ENCODE data around the gene CEP131. TPM values are rescaled to one million over a fixed set of nuclear protein-coding genes. Genes with fewer than 3 reads are reported as not detected.

Gene CEP131
- total RNA-seq, 2 donors from 2014 or later: 9.9 to 22.7 TPM

- 88% methylated on average over 8 to 22 of the region's 34 CpGs for WGBS, 2 donors
- TF ChIP-seq POLR2A (IDR thresholded peaks at IDR 0.05) (no peak), CTCF (IDR thresholded peaks at IDR 0.05) (no peak)
- Histone ChIP-seq H3K27ac (no peak overlapping the region), H3K9me3 (no peaks in the 10 kb centered on the region), H3K4me3 (no peak overlapping the region), H3K27me3 (no peaks in the 10 kb centered on the region), H3K36me3 (replicated peaks in 1 of 2; ENCODE audit: insufficient read depth in 1 of 2, low read depth in 2 of 2) (no peaks in the 10 kb centered on the region), H3K4me1 (no peaks in the 10 kb centered on the region)
- no peak for DNase-seq
- ATAC-seq: no peak
- intact Hi-C loops (cut with DNase I): no loop called here
These were observed 30.2 kb downstream of the CEP131 start for GRCh38 chr17:81192386-81193050.

DNA sequence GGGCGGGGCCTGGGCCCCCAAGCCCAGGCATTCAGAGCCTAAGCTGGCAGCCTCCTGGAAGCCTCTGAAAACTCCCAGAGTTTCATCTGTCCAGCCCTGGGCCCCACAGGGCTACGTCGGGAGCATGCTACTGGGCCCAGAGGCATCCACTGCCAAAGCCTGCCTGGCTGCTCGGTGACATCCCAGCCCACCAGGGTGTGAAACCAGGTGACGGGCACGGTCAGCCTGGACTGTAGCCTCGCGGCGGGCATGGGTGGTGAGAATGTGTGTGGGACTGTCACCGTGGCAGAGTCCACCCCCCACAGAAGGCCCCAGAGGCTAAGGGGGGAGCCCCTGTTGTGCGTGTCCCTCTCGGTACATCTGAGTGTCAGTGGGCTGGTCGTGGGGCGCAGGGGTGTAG, 31.1 kb downstream of the CEP131 start:
- Histone ChIP-seq H3K36me3 (replicated peaks in 1 of 2; ENCODE audit: insufficient read depth in 1 of 2, low read depth in 2 of 2) (no peaks in the 10 kb centered on the region), H3K27me3 (no peaks in the 10 kb centered on the region), H3K27ac (no peak overlapping the region), H3K4me1 (no peaks in the 10 kb centered on the region), H3K9me3 (no peaks in the 10 kb centered on the region), H3K4me3 (no peak overlapping the region)
- DNase-seq (no peak), ATAC-seq (no peak)
- no peak for TF ChIP-seq CTCF (IDR thresholded peaks at IDR 0.05)
- no peak for TF ChIP-seq POLR2A (IDR thresholded peaks at IDR 0.05)
- intact Hi-C loops (cut with DNase I): no loop called here
- WGBS, 2 donors: 94% methylated on average over 14 of the region's 14 CpGs; no CpG with 5 or more reads in 1 of the 2 donors

DNA sequence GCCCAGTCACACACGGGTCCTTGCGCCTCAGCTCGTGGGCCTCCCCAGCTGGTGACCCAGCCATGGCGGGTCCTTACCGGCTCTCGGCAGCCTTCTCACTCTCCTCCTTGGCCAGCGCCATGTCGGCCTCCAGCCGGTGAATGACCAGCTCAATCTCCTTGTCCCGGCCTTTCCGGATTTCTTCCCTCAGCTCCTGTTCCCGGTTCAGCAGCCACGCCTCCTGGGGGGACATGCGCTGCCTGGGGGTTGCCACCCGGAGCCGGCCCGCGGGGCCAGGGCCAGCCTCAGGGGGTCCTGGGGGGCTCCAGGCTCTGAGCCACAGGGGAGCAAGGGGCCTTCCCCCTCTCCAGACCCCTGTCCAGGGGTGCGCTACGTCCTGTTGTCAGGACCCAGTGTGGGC, 31.6 kb downstream of the CEP131 start:
- no peak for TF ChIP-seq POLR2A (IDR thresholded peaks at IDR 0.05)
- TF ChIP-seq CTCF (IDR thresholded peaks at IDR 0.05): no peak
- ATAC-seq: no peak
- intact Hi-C loops (cut with DNase I): no loop called here
- DNase-seq: no peak
- Histone ChIP-seq H3K27ac (no peak overlapping the region), H3K9me3 (no peaks in the 10 kb centered on the region), H3K27me3 (no peaks in the 10 kb centered on the region), H3K4me3 (no peak overlapping the region), H3K4me1 (no peaks in the 10 kb centered on the region), H3K36me3 (replicated peaks in 1 of 2; ENCODE audit: insufficient read depth in 1 of 2, low read depth in 2 of 2) (no peaks in the 10 kb centered on the region)
- 93 to 95% methylated on average over 12 to 13 of the region's 20 CpGs for WGBS, 2 donors

GRCh38 chr17:81190591-81190990, 32.2 kb downstream of the CEP131 start:
- Histone ChIP-seq H3K9me3 (no peaks in the 10 kb centered on the region), H3K4me3 (no peak overlapping the region), H3K27ac (no peak overlapping the region), H3K36me3 (replicated peaks in 1 of 2; ENCODE audit: insufficient read depth in 1 of 2, low read depth in 2 of 2) (no peaks in the 10 kb centered on the region), H3K27me3 (no peaks in the 10 kb centered on the region), H3K4me1 (no peaks in the 10 kb centered on the region)
- intact Hi-C loops (cut with DNase I): no loop called here
- TF ChIP-seq POLR2A (IDR thresholded peaks at IDR 0.05): no peak
- TF ChIP-seq CTCF (IDR thresholded peaks at IDR 0.05): no peak
- DNase-seq: no peak
- ATAC-seq: no peak
- 87 to 92% methylated on average over 3 to 25 of the region's 28 CpGs for WGBS, 2 donors

All from body of pancreas (tissue), 4 donors.